Measurements from ENCODE around the gene HSD11B2. TPM values are rescaled to one million over a fixed set of nuclear protein-coding genes. Genes with fewer than 3 reads are reported as not detected.

The HSD11B2 gene
- total RNA-seq, 3 donors from 2014 or later (not counting 1 experiment from before 2014, with no cell fraction given), result not detected

- Mint-ChIP-seq H3K9me3 (no peaks in the 10 kb centered on the region), H3K27ac (no peak overlapping the region), H3K4me3 (no peak overlapping the region), H3K4me1 (peaks cover 48 to 72% of the 10 kb centered on the region in 2 donors), H3K36me3 (no peaks in the 10 kb centered on the region), H3K27me3 (ENCODE audit: low read depth in 2 of 2) (no peaks in the 10 kb centered on the region)
- Histone ChIP-seq H3K4me1 (ENCODE audit: control insufficient read depth, insufficient read depth, low read length) (peaks cover 7% of the 10 kb centered on the region), H3K9me3 (ENCODE audit: control insufficient read depth, insufficient read depth, low read length) (no peaks in the 10 kb centered on the region), H3K4me3 (ENCODE audit: low read length) (no peak overlapping the region), H3K36me3 (ENCODE audit: control insufficient read depth, insufficient read depth, low read length) (peaks cover 41% of the 10 kb centered on the region), H3K27ac (ENCODE audit: low read length) (no peak overlapping the region), H3K27me3 (ENCODE audit: control insufficient read depth, insufficient read depth, low read length) (no peaks in the 10 kb centered on the region)
- ATAC-seq, result no peak
- WGBS (ENCODE audit: insufficient coverage), result 95% methylated on average over 2 of the region's 2 CpGs
- no peak for TF ChIP-seq CTCF (IDR thresholded peaks at IDR 0.05)
- DNase-seq, result no peak
- intact Hi-C loops (cut with micrococcal nuclease), result no loop called here
Measured at GRCh38 chr16:67451704-67452435, 20.9 kb downstream of the HSD11B2 start.

GRCh38 chr16:67454104-67454503 lies 23.2 kb downstream of the HSD11B2 start:
- peak overlapping the region; percentile 38 to 86 for H3K27ac Mint-ChIP-seq
- no peaks in the 10 kb centered on the region for H3K27me3 ChIP-seq (ENCODE audit: control insufficient read depth, insufficient read depth, low read length)
- no peaks in the 10 kb centered on the region for H3K9me3 ChIP-seq (ENCODE audit: control insufficient read depth, insufficient read depth, low read length)
- no peak overlapping the region for H3K4me3 Mint-ChIP-seq
- no peaks in the 10 kb centered on the region for H3K27me3 Mint-ChIP-seq (ENCODE audit: low read depth in 2 of 2)
- peaks cover 55 to 77% of the 10 kb centered on the region in 2 donors for H3K4me1 Mint-ChIP-seq
- ATAC-seq (no peak), DNase-seq (no peak)
- no peak overlapping the region for H3K4me3 ChIP-seq (ENCODE audit: low read length)
- H3K9me3 Mint-ChIP-seq, result no peaks in the 10 kb centered on the region
- intact Hi-C loops (cut with micrococcal nuclease), result no loop called here
- H3K36me3 ChIP-seq (ENCODE audit: control insufficient read depth, insufficient read depth, low read length), result peaks cover 32% of the 10 kb centered on the region
- no peaks in the 10 kb centered on the region for H3K36me3 Mint-ChIP-seq
- H3K27ac ChIP-seq (ENCODE audit: low read length), result no peak overlapping the region
- H3K4me1 ChIP-seq (ENCODE audit: control insufficient read depth, insufficient read depth, low read length), result peaks cover 13% of the 10 kb centered on the region
- WGBS (ENCODE audit: insufficient coverage), result 84% methylated on average over 5 of the region's 5 CpGs
- TF ChIP-seq CTCF (IDR thresholded peaks at IDR 0.05), result no peak

DNA sequence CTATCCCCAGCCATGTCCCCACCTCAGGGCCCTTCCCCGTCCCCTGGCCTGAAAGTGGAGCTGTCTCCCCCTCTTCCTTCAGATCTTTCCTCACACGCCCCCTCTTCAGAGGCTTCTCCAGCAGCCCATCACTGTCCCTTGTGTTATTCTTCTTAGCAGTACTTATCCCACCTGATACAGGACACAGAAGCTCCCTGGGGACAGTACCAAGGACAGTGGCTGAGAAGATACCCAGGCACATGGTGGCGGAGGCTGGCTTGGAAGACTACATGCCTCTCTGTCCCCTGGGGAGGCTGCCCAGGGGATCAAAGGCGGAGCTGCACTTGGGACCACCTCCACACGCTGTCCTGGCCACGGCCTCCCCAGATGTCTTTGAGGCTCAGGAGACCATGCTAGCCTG lies 23.9 kb downstream of the HSD11B2 start:
- no peak for ATAC-seq
- no peaks in the 10 kb centered on the region for H3K27me3 ChIP-seq (ENCODE audit: control insufficient read depth, insufficient read depth, low read length)
- H3K36me3 Mint-ChIP-seq, result no peaks in the 10 kb centered on the region
- H3K9me3 ChIP-seq (ENCODE audit: control insufficient read depth, insufficient read depth, low read length), result no peaks in the 10 kb centered on the region
- TF ChIP-seq CTCF (IDR thresholded peaks at IDR 0.05), result no peak
- peaks cover 21% of the 10 kb centered on the region for H3K4me1 ChIP-seq (ENCODE audit: control insufficient read depth, insufficient read depth, low read length)
- no peak for DNase-seq
- no peaks in the 10 kb centered on the region for H3K27me3 Mint-ChIP-seq (ENCODE audit: low read depth in 2 of 2)
- H3K4me1 Mint-ChIP-seq, result peaks cover 49 to 76% of the 10 kb centered on the region in 2 donors
- intact Hi-C loops (cut with micrococcal nuclease), result no loop called here
- peak overlapping the region; percentile 38 to 86 for H3K27ac Mint-ChIP-seq
- H3K4me3 ChIP-seq (ENCODE audit: low read length), result no peak overlapping the region
- H3K9me3 Mint-ChIP-seq, result no peaks in the 10 kb centered on the region
- H3K4me3 Mint-ChIP-seq, result no peak overlapping the region
- WGBS (ENCODE audit: insufficient coverage), result 94% methylated on average over 6 of the region's 6 CpGs
- H3K27ac ChIP-seq (ENCODE audit: low read length), result no peak overlapping the region
- H3K36me3 ChIP-seq (ENCODE audit: control insufficient read depth, insufficient read depth, low read length), result peaks cover 28% of the 10 kb centered on the region

All from natural killer cell (primary cell).